Lower leg skin (tissue), 4 donors: ENCODE results near the gene FTSJ3. TPM values are rescaled to one million over a fixed set of nuclear protein-coding genes. Genes with fewer than 3 reads are reported as not detected.

ENCODE experiments used
- DNase-seq, 2 donors: peaks; one replicate each; pipeline ENCODE4 v3.0.0-alpha.2; 2019; ENCODE audit warnings: low spot score in 2 of 2
- H3K4me3 ChIP-seq: fragments of 200-600 bp; sonication (generic); 2 replicates; pipeline ENCODE4 v1.5.1; 2017; ENCODE audit warnings: mild to moderate bottlenecking, low read depth; ENCODE audit not compliant: poor library complexity, severe bottlenecking
- POLR2A ChIP-seq, 2 donors: fragments of 450-650 bp; IDR thresholded peaks; one replicate each; pipeline ENCODE4 v1.6.1; 2016 to 2017; ENCODE audit warnings: antibody characterized with exemption in 2 of 2, mild to moderate bottlenecking in 1 of 2, moderate library complexity in 1 of 2
- WGBS, 2 donors: methylation state at CpG; one replicate each; pipeline ENCODE4 v1.1.5; 2018; 5-methylcytosine and 5-hydroxymethylcytosine counted together
- intact Hi-C: fragments of 100-400 bp; cut with DNase I; formaldehyde crosslinking; loops from one replicate; pipeline ENCODE4 v1.15.0; 2023; ENCODE audit warnings: low total_unique reads
- total RNA-seq, 4 donors: library from RNA; depleted of rRNA; stranded (reverse); fragments of >200 nt; gene quantifications; one replicate each; pipeline ENCODE4 v1.1.0, GENCODE V29; 2016
- TF ChIP-seq, protein P1 (sequence below), 3 donors: fragments of 450-650 bp; IDR thresholded peaks; one replicate each; pipeline ENCODE4 v1.5.1; 2016; ENCODE audit warnings: antibody characterized with exemption in 3 of 3, mild to moderate bottlenecking in 3 of 3, moderate library complexity in 2 of 3

The FTSJ3 gene
- total RNA-seq, 4 donors from 2014 or later: 28.4 to 76.8 (median 47.2) TPM

DNA sequence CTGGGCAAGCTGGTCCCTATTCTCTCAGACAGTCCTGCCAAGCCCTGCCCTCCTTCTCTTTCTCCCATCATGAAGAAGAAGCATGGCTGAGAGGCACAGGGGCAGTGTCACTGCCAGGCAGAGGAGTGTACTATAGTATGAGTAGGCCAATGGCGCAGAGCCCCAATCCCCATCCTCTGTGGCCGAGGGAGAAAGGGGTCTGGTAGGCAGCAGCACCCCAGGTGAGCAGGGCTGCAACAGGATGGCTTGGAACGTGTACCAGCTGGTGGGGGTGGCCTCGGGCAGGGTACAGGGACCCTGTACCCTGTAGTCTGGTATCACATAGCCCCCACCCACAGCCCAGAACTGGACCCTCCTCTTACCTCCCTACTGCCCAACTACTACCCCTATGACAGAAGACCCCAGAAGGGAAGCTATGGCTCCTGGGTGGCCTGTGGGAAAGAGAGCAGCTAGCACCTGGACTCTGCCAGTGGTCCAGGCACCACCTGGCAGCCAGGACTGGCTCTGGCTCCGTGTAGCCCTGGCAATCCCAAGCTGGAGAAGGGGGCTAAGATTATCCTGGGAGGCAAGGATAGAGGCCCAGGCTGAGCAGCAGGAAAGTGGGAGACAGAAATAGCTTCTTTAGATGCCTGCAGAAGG lies 10.6 kb upstream of the FTSJ3 start:
- DNase-seq: no peak
- intact Hi-C loops: no loop called here
- 53 to 56% methylated on average over 4 to 5 of the region's 5 CpGs for WGBS, 2 donors
- TF ChIP-seq, protein P1, sequence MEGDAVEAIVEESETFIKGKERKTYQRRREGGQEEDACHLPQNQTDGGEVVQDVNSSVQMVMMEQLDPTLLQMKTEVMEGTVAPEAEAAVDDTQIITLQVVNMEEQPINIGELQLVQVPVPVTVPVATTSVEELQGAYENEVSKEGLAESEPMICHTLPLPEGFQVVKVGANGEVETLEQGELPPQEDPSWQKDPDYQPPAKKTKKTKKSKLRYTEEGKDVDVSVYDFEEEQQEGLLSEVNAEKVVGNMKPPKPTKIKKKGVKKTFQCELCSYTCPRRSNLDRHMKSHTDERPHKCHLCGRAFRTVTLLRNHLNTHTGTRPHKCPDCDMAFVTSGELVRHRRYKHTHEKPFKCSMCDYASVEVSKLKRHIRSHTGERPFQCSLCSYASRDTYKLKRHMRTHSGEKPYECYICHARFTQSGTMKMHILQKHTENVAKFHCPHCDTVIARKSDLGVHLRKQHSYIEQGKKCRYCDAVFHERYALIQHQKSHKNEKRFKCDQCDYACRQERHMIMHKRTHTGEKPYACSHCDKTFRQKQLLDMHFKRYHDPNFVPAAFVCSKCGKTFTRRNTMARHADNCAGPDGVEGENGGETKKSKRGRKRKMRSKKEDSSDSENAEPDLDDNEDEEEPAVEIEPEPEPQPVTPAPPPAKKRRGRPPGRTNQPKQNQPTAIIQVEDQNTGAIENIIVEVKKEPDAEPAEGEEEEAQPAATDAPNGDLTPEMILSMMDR (IDR thresholded peaks at IDR 0.05): no peak
- no peak for TF ChIP-seq POLR2A (IDR thresholded peaks at IDR 0.05)
- no peak overlapping the region for H3K4me3 ChIP-seq

DNA sequence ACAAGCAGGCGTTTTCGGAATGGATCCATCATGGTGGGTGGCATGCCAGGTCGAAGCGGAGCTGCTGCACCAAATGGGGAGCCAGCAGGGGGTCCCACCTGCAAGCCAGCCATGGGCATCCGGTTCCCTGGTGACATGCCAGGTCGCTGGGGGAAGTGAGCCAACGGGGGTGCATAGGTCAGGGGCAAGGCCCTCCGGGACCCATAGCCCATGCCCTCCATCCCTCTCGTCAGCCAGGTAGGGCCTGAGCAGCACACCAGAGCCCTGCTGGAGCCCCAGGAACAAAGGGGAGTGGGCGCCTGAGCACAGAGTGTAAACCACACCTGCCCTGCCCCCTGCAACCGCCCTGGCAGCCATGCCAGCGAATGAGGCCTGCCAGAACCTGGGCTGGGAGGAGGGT lies 10.0 kb upstream of the FTSJ3 start:
- intact Hi-C loops: no loop called here
- 68 to 72% methylated on average over 9 to 11 of the region's 12 CpGs for WGBS, 2 donors
- no peak overlapping the region for H3K4me3 ChIP-seq
- DNase-seq: no peak
- no peak for TF ChIP-seq POLR2A (IDR thresholded peaks at IDR 0.05)
- TF ChIP-seq, protein P1 (IDR thresholded peaks at IDR 0.05): no peak

DNA sequence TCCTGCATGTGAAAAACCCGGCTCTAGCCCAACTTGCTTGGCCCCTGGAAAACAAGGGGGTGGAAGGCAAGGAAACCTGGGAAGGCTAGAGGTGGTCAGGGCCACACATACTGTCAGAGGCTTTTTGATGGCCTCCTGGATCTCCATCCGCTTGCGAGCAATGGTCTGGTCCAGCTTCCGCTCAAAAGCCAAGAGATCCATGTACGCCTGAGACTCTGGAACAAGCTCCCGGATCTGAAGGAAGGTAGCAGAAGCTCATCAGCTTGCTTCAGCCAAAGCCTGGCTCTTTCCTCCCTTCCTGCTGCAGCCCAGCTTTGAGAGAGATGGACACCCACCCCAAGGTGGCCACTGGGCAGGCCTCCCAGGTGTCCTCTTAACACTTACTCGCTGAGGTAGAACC lies 9.3 kb upstream of the FTSJ3 start:
- TF ChIP-seq, protein P1 (IDR thresholded peaks at IDR 0.05): no peak
- no peak for TF ChIP-seq POLR2A (IDR thresholded peaks at IDR 0.05)
- WGBS, 2 donors: 94 to 97% methylated on average over 7 of the region's 7 CpGs
- intact Hi-C loops: no loop called here

DNA sequence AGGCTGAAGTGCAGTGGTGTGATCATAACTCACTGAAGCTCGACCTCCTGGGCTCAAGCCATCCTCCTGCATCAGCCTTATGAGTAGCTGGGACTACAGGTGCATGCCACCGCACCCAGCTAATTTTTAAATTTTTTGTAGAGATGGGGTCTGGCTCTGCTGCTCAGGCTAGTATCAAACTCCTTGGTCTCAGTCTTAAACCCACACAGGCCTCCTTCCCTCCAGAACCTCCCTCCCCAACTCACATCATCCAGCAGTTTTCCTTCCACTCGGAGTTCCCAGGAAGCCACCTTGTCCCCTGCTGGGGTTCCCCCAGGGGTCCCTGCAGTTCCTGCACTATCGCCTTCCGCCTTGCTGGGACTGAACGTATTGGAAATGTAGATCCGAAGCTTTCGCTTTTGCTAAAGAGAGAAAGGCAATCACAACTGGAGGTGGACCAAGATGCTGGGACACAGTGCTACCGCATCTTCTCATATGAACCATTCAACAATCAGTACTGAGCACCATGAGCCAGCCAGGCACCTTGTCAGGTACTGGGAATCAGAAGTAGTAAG lies 7.8 kb upstream of the FTSJ3 start:
- DNase-seq: no peak
- TF ChIP-seq, protein P1 (IDR thresholded peaks at IDR 0.05): no peak
- TF ChIP-seq POLR2A (IDR thresholded peaks at IDR 0.05): no peak
- no peak overlapping the region for H3K4me3 ChIP-seq
- WGBS, 2 donors: 85 to 87% methylated on average over 9 of the region's 9 CpGs
- intact Hi-C loops: no loop called here

More for the DNA sequence above, 9.3 kb upstream of the FTSJ3 start:
- DNase-seq: no peak
- no peak overlapping the region for H3K4me3 ChIP-seq

DNA sequence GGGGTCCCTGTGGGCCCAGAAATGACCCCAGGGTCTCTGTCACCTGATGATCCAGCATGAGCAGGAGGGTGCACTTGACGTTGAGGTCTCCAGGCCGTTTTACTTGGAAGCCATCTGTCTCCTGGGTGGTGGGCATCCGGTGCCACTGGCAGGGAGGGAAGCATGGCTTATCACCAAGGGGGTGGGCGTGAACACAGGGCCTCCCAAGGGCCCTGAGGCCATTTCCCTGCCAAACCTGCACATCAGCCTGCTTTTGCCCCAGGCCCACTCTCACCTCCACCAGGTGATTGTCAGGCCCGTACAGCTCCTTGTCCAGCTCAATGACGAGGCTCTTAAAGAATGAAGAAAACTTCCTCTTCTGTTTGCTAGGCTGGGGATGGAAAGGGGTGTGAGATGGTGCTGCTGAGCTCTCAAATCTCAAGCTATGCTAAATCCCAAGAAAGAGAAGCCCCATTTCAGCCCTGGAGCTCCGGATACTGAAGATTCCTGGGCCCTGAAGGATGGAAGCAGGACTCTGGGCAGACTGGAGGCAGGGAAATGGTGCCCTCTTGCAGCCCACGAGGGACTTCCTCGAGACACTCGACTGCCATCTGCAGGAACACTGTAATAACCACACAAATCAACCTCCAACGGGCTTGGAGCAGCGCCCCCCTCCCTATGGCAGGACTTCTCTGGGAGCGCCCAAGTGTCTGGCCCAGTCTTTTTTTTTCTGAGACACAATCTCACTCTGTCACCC lies 7.1 kb upstream of the FTSJ3 start:
- intact Hi-C loops: no loop called here
- TF ChIP-seq POLR2A (IDR thresholded peaks at IDR 0.05): no peak
- TF ChIP-seq, protein P1 (IDR thresholded peaks at IDR 0.05): no peak

More for the DNA sequence above, 7.1 kb upstream of the FTSJ3 start:
- no peak overlapping the region for H3K4me3 ChIP-seq
- WGBS, 2 donors: 27 to 30% methylated on average over 11 to 13 of the region's 13 CpGs
- DNase-seq: no peak
